ENCODE results near the gene PCNX2.

The PCNX2 gene

GRCh38 chr1:233216009-233216408 is 79.5 kb downstream of the PCNX2 start:
- TF ChIP-seq, protein P1, sequence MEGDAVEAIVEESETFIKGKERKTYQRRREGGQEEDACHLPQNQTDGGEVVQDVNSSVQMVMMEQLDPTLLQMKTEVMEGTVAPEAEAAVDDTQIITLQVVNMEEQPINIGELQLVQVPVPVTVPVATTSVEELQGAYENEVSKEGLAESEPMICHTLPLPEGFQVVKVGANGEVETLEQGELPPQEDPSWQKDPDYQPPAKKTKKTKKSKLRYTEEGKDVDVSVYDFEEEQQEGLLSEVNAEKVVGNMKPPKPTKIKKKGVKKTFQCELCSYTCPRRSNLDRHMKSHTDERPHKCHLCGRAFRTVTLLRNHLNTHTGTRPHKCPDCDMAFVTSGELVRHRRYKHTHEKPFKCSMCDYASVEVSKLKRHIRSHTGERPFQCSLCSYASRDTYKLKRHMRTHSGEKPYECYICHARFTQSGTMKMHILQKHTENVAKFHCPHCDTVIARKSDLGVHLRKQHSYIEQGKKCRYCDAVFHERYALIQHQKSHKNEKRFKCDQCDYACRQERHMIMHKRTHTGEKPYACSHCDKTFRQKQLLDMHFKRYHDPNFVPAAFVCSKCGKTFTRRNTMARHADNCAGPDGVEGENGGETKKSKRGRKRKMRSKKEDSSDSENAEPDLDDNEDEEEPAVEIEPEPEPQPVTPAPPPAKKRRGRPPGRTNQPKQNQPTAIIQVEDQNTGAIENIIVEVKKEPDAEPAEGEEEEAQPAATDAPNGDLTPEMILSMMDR (IDR thresholded peaks at IDR 0.05; ENCODE audit: low read depth, low read length) = no peak
- H3K4me1 ChIP-seq = no peaks in the 10 kb centered on the region
- H3K9me3 ChIP-seq = no peaks in the 10 kb centered on the region
- H3K4me3 ChIP-seq (ENCODE audit: low read depth, low read length) = no peak overlapping the region
- no peaks in the 10 kb centered on the region for H3K27me3 ChIP-seq
- no peaks in the 10 kb centered on the region; the same call in 1 of the 2 replicates for H3K36me3 ChIP-seq
- no peak for DNase-seq

DNA sequence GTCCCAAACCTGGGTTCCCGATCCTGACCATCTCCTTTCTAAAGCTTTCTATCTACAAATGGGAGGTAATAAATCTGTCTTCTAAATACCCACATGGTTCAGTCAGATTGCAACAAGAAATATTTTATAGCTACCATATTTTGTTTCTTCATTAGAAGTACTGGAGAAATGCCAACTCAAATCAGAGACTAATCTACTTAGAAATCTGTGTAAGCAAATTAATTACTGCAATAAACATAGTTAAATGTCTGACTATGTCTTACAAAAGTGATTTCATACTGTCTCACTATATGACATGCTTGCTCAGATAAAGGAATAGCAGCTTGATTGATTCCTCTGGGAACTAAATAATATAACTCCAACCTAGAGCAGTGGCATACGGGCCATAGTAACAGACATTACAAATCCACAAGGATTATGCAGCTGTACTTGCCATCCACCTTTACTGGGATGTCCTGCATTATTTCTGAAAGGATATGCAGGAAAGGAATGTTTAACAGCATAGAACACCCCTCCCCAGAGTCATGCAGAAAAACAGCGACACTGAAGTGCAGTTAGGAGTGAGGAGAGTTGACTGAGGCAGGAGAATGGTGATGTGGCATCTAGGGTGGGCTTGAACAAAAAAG is 80.3 kb downstream of the PCNX2 start:
- no peaks in the 10 kb centered on the region for H3K27me3 ChIP-seq
- TF ChIP-seq, protein P1 (IDR thresholded peaks at IDR 0.05; ENCODE audit: low read depth, low read length) = no peak
- no peak for DNase-seq
- no peaks in the 10 kb centered on the region for H3K4me1 ChIP-seq
- H3K4me3 ChIP-seq (ENCODE audit: low read depth, low read length) = no peak overlapping the region
- H3K9me3 ChIP-seq = no peaks in the 10 kb centered on the region
- no peaks in the 10 kb centered on the region; the same call in 1 of the 2 replicates for H3K36me3 ChIP-seq

DNA sequence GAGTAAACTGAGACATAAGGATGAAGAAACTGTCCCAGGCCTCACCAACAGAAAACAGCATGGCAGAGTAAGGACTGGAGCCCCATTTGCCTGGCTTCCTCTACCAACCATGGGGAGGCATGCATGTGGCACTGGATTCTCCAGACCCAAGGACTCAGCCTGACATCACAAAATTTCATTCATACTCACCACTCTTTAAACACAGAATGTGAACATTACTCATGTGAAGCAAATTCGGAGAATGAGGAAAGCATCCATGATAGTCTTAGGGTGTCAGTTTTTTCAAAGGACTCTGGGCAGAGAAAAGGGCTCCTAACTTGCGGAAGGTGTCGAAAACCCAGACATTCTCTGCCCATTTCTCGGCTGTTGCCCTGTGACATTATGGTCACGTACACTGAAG is 83.9 kb downstream of the PCNX2 start:
- no peaks in the 10 kb centered on the region; the same call in 1 of the 2 replicates for H3K4me1 ChIP-seq
- H3K27me3 ChIP-seq = no peaks in the 10 kb centered on the region
- no peaks in the 10 kb centered on the region for H3K9me3 ChIP-seq
- no peak for DNase-seq
- TF ChIP-seq, protein P1 (IDR thresholded peaks at IDR 0.05; ENCODE audit: low read depth, low read length) = no peak
- H3K4me3 ChIP-seq (ENCODE audit: low read depth, low read length) = no peak overlapping the region
- no peaks in the 10 kb centered on the region; the same call in 1 of the 2 replicates for H3K36me3 ChIP-seq

DNA sequence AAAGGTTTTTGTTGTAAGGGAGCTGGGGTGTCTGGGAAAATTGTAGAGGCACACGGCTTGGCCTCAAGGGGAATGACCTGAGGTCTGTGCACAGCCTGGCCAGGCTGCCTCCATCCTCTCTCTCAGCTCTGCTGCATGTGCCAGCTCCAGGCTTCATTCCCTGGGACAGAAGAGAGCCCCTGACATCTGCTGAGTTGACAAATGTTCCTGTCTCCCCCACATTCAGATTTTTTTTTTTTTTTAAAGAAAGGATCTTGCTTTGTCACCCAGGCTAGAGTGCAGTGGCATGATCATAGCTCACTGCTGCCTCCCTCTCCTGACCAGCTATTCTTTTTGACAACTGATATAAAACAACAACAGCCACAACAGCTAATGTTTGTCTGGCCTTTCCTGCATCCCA is 84.4 kb downstream of the PCNX2 start:
- H3K4me1 ChIP-seq = no peaks in the 10 kb centered on the region; the same call in 1 of the 2 replicates
- H3K4me3 ChIP-seq (ENCODE audit: low read depth, low read length) = no peak overlapping the region
- no peaks in the 10 kb centered on the region; the same call in 1 of the 2 replicates for H3K36me3 ChIP-seq
- H3K9me3 ChIP-seq = no peaks in the 10 kb centered on the region
- no peak for DNase-seq
- TF ChIP-seq, protein P1 (IDR thresholded peaks at IDR 0.05; ENCODE audit: low read depth, low read length) = no peak
- H3K27me3 ChIP-seq = no peaks in the 10 kb centered on the region

DNA sequence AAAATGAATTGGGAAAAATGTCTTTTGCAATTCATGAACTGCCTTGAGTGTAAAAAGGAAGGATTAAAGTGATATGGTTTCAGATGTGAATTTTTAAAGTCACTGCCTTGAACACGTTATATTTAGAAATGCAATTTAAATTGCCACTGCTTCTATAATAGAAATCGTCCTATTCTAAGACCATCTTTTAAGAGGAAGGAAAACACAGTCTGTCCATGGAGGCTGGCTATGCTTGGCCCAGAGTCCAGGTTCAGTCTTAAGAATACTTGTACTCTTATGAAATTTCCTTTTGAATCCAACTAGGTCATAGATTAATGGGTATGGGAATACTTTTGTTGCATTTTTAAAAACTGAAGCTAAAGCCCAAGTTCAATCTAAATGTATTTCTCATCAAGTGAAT is 86.0 kb downstream of the PCNX2 start:
- no peak for DNase-seq
- TF ChIP-seq, protein P1 (IDR thresholded peaks at IDR 0.05; ENCODE audit: low read depth, low read length) = no peak
- Histone ChIP-seq H3K4me3 (ENCODE audit: low read depth, low read length) (no peak overlapping the region), H3K9me3 (no peaks in the 10 kb centered on the region), H3K4me1 (no peaks in the 10 kb centered on the region; the same call in 1 of the 2 replicates), H3K36me3 (no peaks in the 10 kb centered on the region; the same call in none of the 2 replicates), H3K27me3 (no peaks in the 10 kb centered on the region)

DNA sequence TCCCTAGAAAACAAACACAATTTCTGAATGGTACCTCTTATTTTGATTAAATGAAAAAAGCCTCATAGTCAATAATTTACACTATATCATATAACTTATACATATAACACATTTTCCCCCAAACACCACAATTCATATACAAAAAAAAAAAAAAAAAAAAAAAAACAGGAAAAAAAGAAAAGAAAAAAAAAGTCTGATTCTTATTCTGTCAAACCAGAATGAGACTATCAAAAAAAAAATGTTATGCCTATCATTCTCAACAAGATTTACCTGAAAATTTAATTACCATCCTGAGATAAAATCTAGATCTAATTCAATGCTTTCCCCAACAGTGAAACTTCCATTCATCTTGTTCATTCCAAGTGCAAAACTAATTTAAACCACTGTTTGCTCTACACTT is 86.8 kb downstream of the PCNX2 start:
- H3K4me1 ChIP-seq = no peaks in the 10 kb centered on the region; the same call in 1 of the 2 replicates
- no peaks in the 10 kb centered on the region for H3K27me3 ChIP-seq
- no peaks in the 10 kb centered on the region for H3K9me3 ChIP-seq
- TF ChIP-seq, protein P1 (IDR thresholded peaks at IDR 0.05; ENCODE audit: low read depth, low read length) = no peak
- H3K4me3 ChIP-seq (ENCODE audit: low read depth, low read length) = no peak overlapping the region
- no peaks in the 10 kb centered on the region; the same call in none of the 2 replicates for H3K36me3 ChIP-seq
- DNase-seq = no peak
